GM21390 (cell line): Measurements from ENCODE around the gene INKA2.

Source experiments
- ATAC-seq: cut with Tn5 transposase; IDR thresholded peaks from one replicate; pipeline ENCODE4 v1.9.1; 2021; ENCODE audit not compliant: unreplicated experiment

Gene INKA2

GRCh38 chr1:111704776-111705175 is 34.4 kb downstream of the INKA2 start:
- no peak for ATAC-seq

- ATAC-seq: no peak
Measured at GRCh38 chr1:111704240-111704639, 35.0 kb downstream of the INKA2 start.

- ATAC-seq: no peak
Measured at GRCh38 chr1:111702504-111703050, 36.6 kb downstream of the INKA2 start.

- no peak for ATAC-seq
Measured at GRCh38 chr1:111699268-111699667, 39.9 kb downstream of the INKA2 start.

- ATAC-seq: no peak
Measured at GRCh38 chr1:111696330-111696729, 42.9 kb downstream of the INKA2 start.

GRCh38 chr1:111695801-111696200 is 43.4 kb downstream of the INKA2 start:
- ATAC-seq: no peak

DNA sequence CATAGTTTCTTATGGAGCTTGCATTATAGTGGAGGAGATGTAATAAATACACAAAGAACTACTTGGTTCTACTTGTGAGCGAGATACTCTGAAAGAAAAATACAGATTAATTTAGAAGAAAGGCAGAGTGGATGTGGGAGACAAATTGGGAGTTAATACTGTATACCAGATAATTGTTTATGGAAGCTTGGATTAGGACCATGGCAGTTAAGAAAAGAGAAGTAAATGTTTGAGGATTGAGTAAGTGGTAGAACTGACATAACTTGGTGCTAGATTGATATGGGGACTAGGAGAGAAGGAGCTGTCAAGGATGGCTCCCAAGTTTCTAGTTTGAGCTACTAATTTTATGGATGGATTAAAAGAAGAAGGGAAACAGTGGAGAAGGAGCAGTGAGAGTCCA is 47.3 kb downstream of the INKA2 start:
- ATAC-seq: no peak

DNA sequence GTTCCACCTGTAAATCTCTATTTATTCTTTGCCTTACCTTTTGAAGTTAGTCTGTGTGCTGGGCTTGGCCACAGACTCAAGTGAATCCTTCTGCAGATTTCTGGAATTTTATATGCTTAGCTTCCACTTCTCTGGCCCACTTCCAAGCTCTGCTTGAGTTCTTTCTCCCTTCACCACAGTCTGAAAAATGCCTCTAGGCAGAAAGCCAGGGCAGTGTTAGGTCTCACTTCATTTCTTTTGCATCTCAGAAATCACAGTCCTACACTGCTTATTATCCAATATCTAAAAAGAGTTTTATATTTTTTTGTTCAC is 48.9 kb downstream of the INKA2 start:
- ATAC-seq: no peak
